SHP77 treated with DMSO at 0.1 percent for 48 hours (cell line): ENCODE data around the gene FGF12.

Experiments
- DNase-seq: peaks from one replicate; lab custom pipeline; 2025; lab: John Stamatoyannopoulos, UW

Gene FGF12

GRCh38 chr3:192108820-192109219 lies 618.5 kb downstream of the FGF12 start:
- DNase-seq: no peak

GRCh38 chr3:192106543-192106942 lies 620.8 kb downstream of the FGF12 start:
- DNase-seq: no peak

DNA sequence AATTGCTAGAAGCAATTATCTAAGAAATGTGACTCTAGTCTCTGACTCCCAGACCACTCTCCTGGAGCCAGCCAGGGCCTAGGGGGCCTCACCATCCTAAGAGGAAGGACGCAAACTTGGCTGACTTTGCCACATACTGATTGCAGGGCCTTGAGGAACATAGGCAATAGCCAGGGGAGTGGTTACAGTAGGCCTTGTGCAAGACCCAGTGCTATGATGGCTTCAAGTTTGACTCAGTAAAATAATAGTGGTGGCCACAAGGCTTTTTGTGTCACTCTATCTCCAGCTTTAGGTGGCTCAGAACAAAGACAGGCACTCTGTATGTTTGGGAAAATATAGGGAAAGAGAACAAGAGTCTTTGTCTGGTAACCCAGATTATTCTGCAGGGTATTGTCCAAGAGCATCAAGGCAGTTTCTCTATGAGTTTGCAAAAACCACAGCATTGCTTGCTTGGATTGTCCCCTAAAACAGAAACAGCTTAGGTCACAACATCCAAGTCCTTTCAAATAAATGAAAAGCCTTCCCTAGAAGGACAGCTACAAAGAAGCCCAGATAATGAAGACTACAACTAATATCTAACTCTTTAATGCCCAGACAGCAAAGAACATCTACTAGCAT lies 634.8 kb downstream of the FGF12 start:
- DNase-seq: no peak

DNA sequence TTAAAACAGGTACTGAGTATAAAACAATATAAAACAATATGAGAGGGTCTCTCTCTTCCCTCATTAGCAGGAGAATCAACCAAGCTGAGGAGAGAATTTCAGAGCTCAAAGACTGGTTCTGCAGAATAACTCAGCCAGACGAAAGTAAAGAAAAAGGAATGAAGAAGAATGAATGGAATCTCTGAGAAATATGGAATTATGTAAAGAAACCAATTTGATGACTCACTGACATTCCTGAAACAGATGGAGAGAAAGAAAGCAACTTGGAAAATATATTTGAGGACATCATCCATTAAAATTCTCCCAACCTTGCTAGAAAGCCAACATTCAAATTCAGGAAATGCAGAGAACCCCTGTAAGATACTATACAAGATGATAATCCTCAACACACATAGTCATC lies 635.5 kb downstream of the FGF12 start:
- DNase-seq: no peak

DNA sequence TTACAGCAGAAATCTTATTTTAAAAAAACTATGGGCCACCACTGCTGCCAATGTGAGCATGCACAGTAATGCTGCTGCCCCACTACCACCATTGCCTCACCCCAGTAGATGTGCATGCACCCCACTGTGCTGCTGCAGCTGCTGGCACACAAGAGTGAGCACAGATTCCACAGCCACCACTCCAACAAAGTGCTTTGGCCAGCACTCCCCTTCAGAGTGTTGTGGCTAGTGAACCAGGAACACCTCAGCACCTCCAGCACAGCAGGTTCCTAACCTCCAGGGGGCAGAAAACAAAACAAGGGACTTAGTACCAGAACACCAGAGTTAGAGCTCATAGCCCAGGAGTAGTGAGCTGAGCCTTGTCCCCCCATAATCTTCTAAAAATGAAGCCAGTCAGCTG lies 636.8 kb downstream of the FGF12 start:
- no peak for DNase-seq
